K562 (cell line): Measurements from ENCODE around the gene CACNA1A. TPM values are rescaled to one million over a fixed set of nuclear protein-coding genes. Genes with fewer than 3 reads are reported as not detected.

Experiments used
- BRD9 ChIP-seq: fragments of 450-650 bp; IDR thresholded peaks from 2 replicates; pipeline ENCODE4 v1.6.1; 2018; ENCODE audit warnings: low read depth; ENCODE audit not compliant: partially characterized antibody
- CHD4 ChIP-seq: fragments of 200-600 bp; sonication (generic); IDR thresholded peaks from 3 replicates; pipeline ENCODE4 v1.6.1; 2012; ENCODE audit warnings: low read depth, mild to moderate bottlenecking, mixed read lengths, low read length, inconsistent platforms; ENCODE audit not compliant: insufficient read depth, insufficient replicate concordance, poor library complexity, severe bottlenecking
- MTA3 ChIP-seq: fragments of 450-650 bp; formaldehyde crosslinking; IDR thresholded peaks from 2 replicates; pipeline ENCODE4 v1.6.1; 2017; ENCODE audit warnings: mild to moderate bottlenecking, borderline replicate concordance
- POLR3A ChIP-seq: IDR thresholded peaks from 2 replicates; pipeline ENCODE4 v1.6.1; 2011; ENCODE audit warnings: borderline replicate concordance, mild to moderate bottlenecking, moderate library complexity; ENCODE audit not compliant: insufficient read length, insufficient read depth; ENCODE audit errors: extremely low read depth
- SMC3 ChIP-seq: conservative IDR thresholded peaks from 2 replicates; pipeline ENCODE4 v1.6.1; 2011; ENCODE audit warnings: low read depth, low read length, improper control_type of control experiment; ENCODE audit not compliant: insufficient read depth
- TSC22D4 ChIP-seq: fragments of 450-650 bp; IDR thresholded peaks from 2 replicates; pipeline ENCODE4 v1.6.1; 2016; ENCODE audit warnings: missing genetic modification characterization, missing biosample characterization, control low read depth
- YY1 ChIP-seq, 3 experiments: IDR thresholded peaks; 2 replicates each; pipeline ENCODE4 v1.6.1; 2011; ENCODE audit warnings: low read length in 2 of 3, mild to moderate bottlenecking in 2 of 3, moderate library complexity in 2 of 3, borderline replicate concordance in 1 of 3, control low read depth in 1 of 3, low read depth in 1 of 3; ENCODE audit not compliant: insufficient read depth in 3 of 3, insufficient replicate concordance in 2 of 3, control insufficient read depth in 1 of 3, insufficient read length in 1 of 3; ENCODE audit errors: extremely low read depth in 1 of 3
- polyA plus RNA-seq, 8 experiments: library from polyadenylated mRNA; depleted of rRNA in 4 of 8; stranded (reverse) in 5 of 8; unstranded in 3 of 8; fragments of >200 nt; fragmentation: Nextera tagmentation in 2 of 8; fragmentation: Illumina TruSeq in 1 of 8; extraction: Ambion mirVana in 2 of 8; extraction: Trizol in 1 of 8; gene quantifications; 2 replicates each; pipeline versions ENCODE4 v1.2.1 to v1.2.3, GENCODE V29; 2011 to 2014; ENCODE audit warnings: inconsistent platforms in 1 of 8, missing spikeins in 1 of 8
- total RNA-seq, 7 experiments: library from RNA; depleted of rRNA in 6 of 7; stranded (reverse); fragments of >200 nt in 6 of 7; fragmentation: Illumina TruSeq in 2 of 7; extraction: Trizol in 2 of 7; gene quantifications; 2 replicates each; pipeline versions ENCODE4 v1.2.1 to v1.2.3, GENCODE V29; 2011 to 2021; ENCODE audit warnings: low replicate concordance in 1 of 7
- TF ChIP-seq, protein P1 (sequence below): fragments of 450-650 bp; formaldehyde crosslinking; IDR thresholded peaks from 2 replicates; pipeline ENCODE4 v1.4.0; 2022; ENCODE audit warnings: missing genetic modification characterization
- TF ChIP-seq, protein P2 (sequence below): fragments of 450-650 bp; IDR thresholded peaks from 2 replicates; pipeline ENCODE4 v1.6.1; 2017; ENCODE audit warnings: antibody characterized with exemption
- TF ChIP-seq, protein P3 (sequence below): fragments of 450-650 bp; IDR thresholded peaks from 2 replicates; pipeline ENCODE4 v1.6.1; 2016; ENCODE audit warnings: mild to moderate bottlenecking
- TF ChIP-seq, protein P4 (sequence below): fragments of 450-650 bp; formaldehyde crosslinking; conservative IDR thresholded peaks from 2 replicates; pipeline ENCODE4 v1.4.0; 2022; ENCODE audit warnings: mild to moderate bottlenecking, missing genetic modification characterization
- TF ChIP-seq, protein P5 (sequence below), 3 experiments: IDR thresholded peaks in 2 of 3; conservative IDR thresholded peaks in 1 of 3; 2 replicates each; pipeline ENCODE4 v1.5.1; 2011 to 2012; ENCODE audit warnings: low read length in 3 of 3, mild to moderate bottlenecking in 3 of 3, control low read depth in 2 of 3, improper control_type of control experiment in 1 of 3, inconsistent platforms in 1 of 3, low read depth in 1 of 3, mixed read lengths in 1 of 3, moderate library complexity in 1 of 3; ENCODE audit not compliant: insufficient read depth in 2 of 3
- TF ChIP-seq, protein P6 (sequence below), 2 experiments: fragments of 450-650 bp in 1 of 2; sonication (generic) in 1 of 2; formaldehyde crosslinking in 1 of 2; IDR thresholded peaks in 1 of 2; conservative IDR thresholded peaks in 1 of 2; 2 replicates each; pipeline versions ENCODE4 v1.6.1 to v1.8.1; 2016 to 2023; ENCODE audit warnings: mild to moderate bottlenecking in 2 of 2, moderate library complexity in 2 of 2, inconsistent platforms in 1 of 2, missing genetic modification reagents in 1 of 2

The CACNA1A gene
- total and polyA plus RNA-seq, 9 of the 15 experiments (the other 6 are each of a cell fraction or from before 2014, with no cell fraction given), result 0.03 to 0.20 (median 0.09) TPM; not detected in 1

DNA sequence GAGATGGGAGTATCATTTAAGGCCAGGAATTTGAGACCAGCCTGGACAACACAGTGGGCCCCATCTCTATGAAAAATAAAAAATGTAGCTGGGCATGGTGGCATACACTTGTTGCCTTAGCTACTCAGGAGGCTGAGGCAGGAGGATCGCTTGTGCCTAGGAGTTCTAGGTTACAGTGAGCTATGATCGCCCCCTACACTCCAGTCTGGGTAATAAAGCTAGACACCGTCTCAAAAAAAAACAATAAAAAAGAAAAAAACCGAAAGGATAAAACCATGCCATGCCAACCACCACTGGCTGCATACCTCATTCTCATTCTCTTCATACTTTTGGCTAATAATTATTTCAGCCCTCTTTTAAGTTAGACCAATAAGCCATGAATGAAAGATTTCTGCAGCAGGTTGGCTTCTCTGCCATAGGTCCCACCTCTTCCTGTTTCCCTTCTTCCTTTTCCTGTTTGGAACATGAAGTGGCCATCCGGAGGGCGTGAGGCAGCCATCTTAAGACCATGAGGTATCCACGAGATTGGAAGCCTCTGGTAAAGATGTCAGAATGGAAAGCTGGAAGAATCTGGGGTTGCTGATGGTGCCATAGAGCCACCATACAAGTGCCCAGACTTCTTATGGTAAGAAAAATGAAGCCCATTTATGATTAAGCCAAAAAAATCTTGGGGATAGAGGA lies 171.3 kb downstream of the CACNA1A start (continued):
- TF ChIP-seq POLR3A (no peak), SMC3 (no peak), CHD4 (no peak), YY1 (IDR thresholded peaks at IDR 0.05; ENCODE audit: borderline replicate concordance in 1 of 3, control insufficient read depth in 1 of 3, extremely low read depth in 1 of 3, insufficient read depth in 3 of 3, insufficient read length in 1 of 3, insufficient replicate concordance in 2 of 3, low read depth in 1 of 3, low read length in 2 of 3) (peak in 1 of 3 experiments; percentile 62), BRD9 (no peak), MTA3 (no peak), TSC22D4 (tag) (no peak)
- TF ChIP-seq, protein P1, sequence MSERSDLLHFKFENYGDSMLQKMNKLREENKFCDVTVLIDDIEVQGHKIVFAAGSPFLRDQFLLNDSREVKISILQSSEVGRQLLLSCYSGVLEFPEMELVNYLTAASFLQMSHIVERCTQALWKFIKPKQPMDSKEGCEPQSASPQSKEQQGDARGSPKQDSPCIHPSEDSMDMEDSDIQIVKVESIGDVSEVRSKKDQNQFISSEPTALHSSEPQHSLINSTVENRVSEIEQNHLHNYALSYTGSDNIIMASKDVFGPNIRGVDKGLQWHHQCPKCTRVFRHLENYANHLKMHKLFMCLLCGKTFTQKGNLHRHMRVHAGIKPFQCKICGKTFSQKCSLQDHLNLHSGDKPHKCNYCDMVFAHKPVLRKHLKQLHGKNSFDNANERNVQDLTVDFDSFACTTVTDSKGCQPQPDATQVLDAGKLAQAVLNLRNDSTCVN, result no peak
- TF ChIP-seq, protein P2, sequence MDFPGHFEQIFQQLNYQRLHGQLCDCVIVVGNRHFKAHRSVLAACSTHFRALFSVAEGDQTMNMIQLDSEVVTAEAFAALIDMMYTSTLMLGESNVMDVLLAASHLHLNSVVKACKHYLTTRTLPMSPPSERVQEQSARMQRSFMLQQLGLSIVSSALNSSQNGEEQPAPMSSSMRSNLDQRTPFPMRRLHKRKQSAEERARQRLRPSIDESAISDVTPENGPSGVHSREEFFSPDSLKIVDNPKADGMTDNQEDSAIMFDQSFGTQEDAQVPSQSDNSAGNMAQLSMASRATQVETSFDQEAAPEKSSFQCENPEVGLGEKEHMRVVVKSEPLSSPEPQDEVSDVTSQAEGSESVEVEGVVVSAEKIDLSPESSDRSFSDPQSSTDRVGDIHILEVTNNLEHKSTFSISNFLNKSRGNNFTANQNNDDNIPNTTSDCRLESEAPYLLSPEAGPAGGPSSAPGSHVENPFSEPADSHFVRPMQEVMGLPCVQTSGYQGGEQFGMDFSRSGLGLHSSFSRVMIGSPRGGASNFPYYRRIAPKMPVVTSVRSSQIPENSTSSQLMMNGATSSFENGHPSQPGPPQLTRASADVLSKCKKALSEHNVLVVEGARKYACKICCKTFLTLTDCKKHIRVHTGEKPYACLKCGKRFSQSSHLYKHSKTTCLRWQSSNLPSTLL, result no peak
- TF ChIP-seq, protein P3, sequence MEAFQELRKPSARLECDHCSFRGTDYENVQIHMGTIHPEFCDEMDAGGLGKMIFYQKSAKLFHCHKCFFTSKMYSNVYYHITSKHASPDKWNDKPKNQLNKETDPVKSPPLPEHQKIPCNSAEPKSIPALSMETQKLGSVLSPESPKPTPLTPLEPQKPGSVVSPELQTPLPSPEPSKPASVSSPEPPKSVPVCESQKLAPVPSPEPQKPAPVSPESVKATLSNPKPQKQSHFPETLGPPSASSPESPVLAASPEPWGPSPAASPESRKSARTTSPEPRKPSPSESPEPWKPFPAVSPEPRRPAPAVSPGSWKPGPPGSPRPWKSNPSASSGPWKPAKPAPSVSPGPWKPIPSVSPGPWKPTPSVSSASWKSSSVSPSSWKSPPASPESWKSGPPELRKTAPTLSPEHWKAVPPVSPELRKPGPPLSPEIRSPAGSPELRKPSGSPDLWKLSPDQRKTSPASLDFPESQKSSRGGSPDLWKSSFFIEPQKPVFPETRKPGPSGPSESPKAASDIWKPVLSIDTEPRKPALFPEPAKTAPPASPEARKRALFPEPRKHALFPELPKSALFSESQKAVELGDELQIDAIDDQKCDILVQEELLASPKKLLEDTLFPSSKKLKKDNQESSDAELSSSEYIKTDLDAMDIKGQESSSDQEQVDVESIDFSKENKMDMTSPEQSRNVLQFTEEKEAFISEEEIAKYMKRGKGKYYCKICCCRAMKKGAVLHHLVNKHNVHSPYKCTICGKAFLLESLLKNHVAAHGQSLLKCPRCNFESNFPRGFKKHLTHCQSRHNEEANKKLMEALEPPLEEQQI, result no peak
- TF ChIP-seq, protein P4, sequence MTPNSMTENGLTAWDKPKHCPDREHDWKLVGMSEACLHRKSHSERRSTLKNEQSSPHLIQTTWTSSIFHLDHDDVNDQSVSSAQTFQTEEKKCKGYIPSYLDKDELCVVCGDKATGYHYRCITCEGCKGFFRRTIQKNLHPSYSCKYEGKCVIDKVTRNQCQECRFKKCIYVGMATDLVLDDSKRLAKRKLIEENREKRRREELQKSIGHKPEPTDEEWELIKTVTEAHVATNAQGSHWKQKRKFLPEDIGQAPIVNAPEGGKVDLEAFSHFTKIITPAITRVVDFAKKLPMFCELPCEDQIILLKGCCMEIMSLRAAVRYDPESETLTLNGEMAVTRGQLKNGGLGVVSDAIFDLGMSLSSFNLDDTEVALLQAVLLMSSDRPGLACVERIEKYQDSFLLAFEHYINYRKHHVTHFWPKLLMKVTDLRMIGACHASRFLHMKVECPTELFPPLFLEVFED, result no peak
- TF ChIP-seq, protein P5, sequence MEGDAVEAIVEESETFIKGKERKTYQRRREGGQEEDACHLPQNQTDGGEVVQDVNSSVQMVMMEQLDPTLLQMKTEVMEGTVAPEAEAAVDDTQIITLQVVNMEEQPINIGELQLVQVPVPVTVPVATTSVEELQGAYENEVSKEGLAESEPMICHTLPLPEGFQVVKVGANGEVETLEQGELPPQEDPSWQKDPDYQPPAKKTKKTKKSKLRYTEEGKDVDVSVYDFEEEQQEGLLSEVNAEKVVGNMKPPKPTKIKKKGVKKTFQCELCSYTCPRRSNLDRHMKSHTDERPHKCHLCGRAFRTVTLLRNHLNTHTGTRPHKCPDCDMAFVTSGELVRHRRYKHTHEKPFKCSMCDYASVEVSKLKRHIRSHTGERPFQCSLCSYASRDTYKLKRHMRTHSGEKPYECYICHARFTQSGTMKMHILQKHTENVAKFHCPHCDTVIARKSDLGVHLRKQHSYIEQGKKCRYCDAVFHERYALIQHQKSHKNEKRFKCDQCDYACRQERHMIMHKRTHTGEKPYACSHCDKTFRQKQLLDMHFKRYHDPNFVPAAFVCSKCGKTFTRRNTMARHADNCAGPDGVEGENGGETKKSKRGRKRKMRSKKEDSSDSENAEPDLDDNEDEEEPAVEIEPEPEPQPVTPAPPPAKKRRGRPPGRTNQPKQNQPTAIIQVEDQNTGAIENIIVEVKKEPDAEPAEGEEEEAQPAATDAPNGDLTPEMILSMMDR (IDR thresholded peaks at IDR 0.05 in 2 of 3, conservative IDR thresholded peaks at IDR 0.05 in 1 of 3; ENCODE audit: insufficient read depth in 2 of 3, low read depth in 1 of 3, low read length in 3 of 3), result peak; percentile 17 to 21 (median 19); a peak in 2 of 6 replicates
- TF ChIP-seq, protein P6, sequence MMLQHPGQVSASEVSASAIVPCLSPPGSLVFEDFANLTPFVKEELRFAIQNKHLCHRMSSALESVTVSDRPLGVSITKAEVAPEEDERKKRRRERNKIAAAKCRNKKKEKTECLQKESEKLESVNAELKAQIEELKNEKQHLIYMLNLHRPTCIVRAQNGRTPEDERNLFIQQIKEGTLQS (IDR thresholded peaks at IDR 0.05), result no peak
- TF ChIP-seq, protein P6 (CRISPR knock-in tag; conservative IDR thresholded peaks at IDR 0.05), result no peak
